CD8-positive, alpha-beta memory T cell (primary cell): ENCODE data around the gene CENPO. TPM values are rescaled to one million over a fixed set of nuclear protein-coding genes. Genes with fewer than 3 reads are reported as not detected.
A peak's percentile ranks its signal among the peaks of the same experiment; 100 is the strongest.
"Not testable (repeated sequence)": the region's sequence is repeated elsewhere in the genome, so short reads cannot be mapped to it uniquely, and the experiment has no call there.

Experiments used
- CTCF ChIA-PET: fragments of 350-600 bp; sonication (Branson Sonifier 250); formaldehyde crosslinking; loops from one replicate; lab custom pipeline; 2021; ENCODE audit warnings: antibody characterized with exemption; lab: Charles Lee
- POLR2A ChIA-PET: fragments of 350-600 bp; sonication (Branson Sonifier 250); formaldehyde crosslinking; loops from one replicate; lab custom pipeline; 2021; ENCODE audit warnings: antibody characterized with exemption; lab: Charles Lee
- DNase-seq, 5 donors: peaks; one replicate each; pipeline versions ENCODE4 v3.0.0 to v3.0.0-alpha.2; 2020 to 2022; ENCODE audit warnings: mixed read lengths in 1 of 5
- H3K27ac ChIP-seq: one replicate; pipeline ENCODE4 v1.7.0; 2013; ENCODE audit warnings: low read depth, mild to moderate bottlenecking, low read length, moderate library complexity
- H3K27me3 ChIP-seq: 2 replicates; pipeline ENCODE4 v1.7.0; 2013; ENCODE audit warnings: low read length, mild to moderate bottlenecking; ENCODE audit not compliant: insufficient read depth, poor library complexity, severe bottlenecking
- H3K36me3 ChIP-seq: 2 replicates; pipeline ENCODE4 v1.7.0; 2013; ENCODE audit warnings: mild to moderate bottlenecking, low read length, moderate library complexity; ENCODE audit not compliant: insufficient read depth
- H3K4me1 ChIP-seq: 2 replicates; pipeline ENCODE4 v1.7.0; 2013; ENCODE audit warnings: mild to moderate bottlenecking, low read length, moderate library complexity; ENCODE audit not compliant: insufficient read depth
- H3K4me3 ChIP-seq: 2 replicates; pipeline ENCODE4 v1.7.0; 2013; ENCODE audit warnings: mild to moderate bottlenecking, low read length
- H3K9me3 ChIP-seq: 2 replicates; pipeline ENCODE4 v1.7.0; 2013; ENCODE audit warnings: mild to moderate bottlenecking, low read length
- H3K27ac Mint-ChIP-seq, 8 donors: one replicate each; pipeline ENCODE4 v1.8.0; 2020 to 2021; ENCODE audit warnings: mixed read lengths in 8 of 8, mild to moderate bottlenecking in 6 of 8, inconsistent platforms in 3 of 8, moderate library complexity in 3 of 8
- H3K27me3 Mint-ChIP-seq, 2 donors: one replicate each; pipeline ENCODE4 v1.8.0; 2020 to 2021; ENCODE audit warnings: mixed read lengths in 2 of 2, mild to moderate bottlenecking in 1 of 2, moderate library complexity in 1 of 2
- H3K36me3 Mint-ChIP-seq, 3 donors: one replicate each; pipeline ENCODE4 v1.8.0; 2020 to 2021; ENCODE audit warnings: mixed read lengths in 3 of 3, inconsistent platforms in 1 of 3, mild to moderate bottlenecking in 1 of 3
- H3K4me1 Mint-ChIP-seq, 3 donors: one replicate each; pipeline ENCODE4 v1.8.0; 2020 to 2021; ENCODE audit warnings: mixed read lengths in 3 of 3, inconsistent platforms in 1 of 3, mild to moderate bottlenecking in 1 of 3
- H3K4me3 Mint-ChIP-seq, 7 donors: one replicate each; pipeline ENCODE4 v1.8.0; 2020 to 2021; ENCODE audit warnings: mixed read lengths in 7 of 7, mild to moderate bottlenecking in 6 of 7, moderate library complexity in 4 of 7, inconsistent platforms in 2 of 7
- H3K9me3 Mint-ChIP-seq, 5 donors: one replicate each; pipeline ENCODE4 v1.8.0; 2020 to 2022; ENCODE audit warnings: mixed read lengths in 5 of 5, mild to moderate bottlenecking in 3 of 5, moderate library complexity in 2 of 5, inconsistent platforms in 1 of 5
- polyA plus RNA-seq: library from polyadenylated mRNA; unstranded; fragments of 300-500 nt; fragmentation: Illumina TruSeq; gene quantifications from one replicate; pipeline ENCODE4 v1.2.3, GENCODE V29; 2021
- total RNA-seq, 2 experiments: library from RNA; stranded (reverse); gene quantifications; one replicate each; pipeline ENCODE4 v1.2.3, GENCODE V29; 2021

CENPO gene
- total and polyA plus RNA-seq, 3 experiments from 2014 or later = 4.2 to 51.7 (median 43.0) TPM

DNA sequence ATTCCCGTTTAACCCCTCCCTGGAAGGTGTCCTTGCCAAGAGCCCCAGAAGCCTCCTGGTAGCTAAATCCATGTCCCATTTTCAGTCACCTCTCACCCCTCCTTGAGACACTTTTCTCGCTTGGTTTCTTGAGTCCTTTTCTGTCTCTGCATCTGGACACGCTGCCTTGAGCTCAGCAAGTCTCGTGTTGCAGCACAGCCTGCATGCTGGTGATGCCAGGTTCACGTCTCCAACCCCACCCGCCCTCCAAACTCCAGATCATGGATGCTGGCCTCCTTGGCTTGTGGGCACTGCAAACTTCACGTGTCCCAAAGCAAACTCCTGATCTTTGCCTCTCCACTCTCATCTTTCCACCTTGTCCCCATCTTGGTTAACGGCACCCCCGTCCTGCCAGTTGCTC lies 39.3 kb downstream of the CENPO start:
- POLR2A ChIA-PET = no interaction called here
- Histone ChIP-seq H3K27ac (no peak overlapping the region), H3K4me1 (no peaks in the 10 kb centered on the region), H3K27me3 (no peaks in the 10 kb centered on the region), H3K4me3 (no peak overlapping the region), H3K9me3 (no peaks in the 10 kb centered on the region), H3K36me3 (no peaks in the 10 kb centered on the region)
- H3K4me1 Mint-ChIP-seq = peaks cover 3 to 4% (median 4%) of the 10 kb centered on the region in 3 donors
- H3K27ac Mint-ChIP-seq = peak overlapping the region in 1 of 8 donors; percentile 51
- CTCF ChIA-PET = interaction anchor here (2.0 kb wide), 1 partner anchor 422 kb away, joined by 6 read pairs; no protein-coding TSS in a partner anchor
- peaks cover 0 to 33% (median 0%) of the 10 kb centered on the region in 3 donors for H3K36me3 Mint-ChIP-seq
- no peak for DNase-seq
- no peak overlapping the region for H3K4me3 Mint-ChIP-seq
- no peaks in the 10 kb centered on the region for H3K27me3 Mint-ChIP-seq
- no peaks in the 10 kb centered on the region for H3K9me3 Mint-ChIP-seq

DNA sequence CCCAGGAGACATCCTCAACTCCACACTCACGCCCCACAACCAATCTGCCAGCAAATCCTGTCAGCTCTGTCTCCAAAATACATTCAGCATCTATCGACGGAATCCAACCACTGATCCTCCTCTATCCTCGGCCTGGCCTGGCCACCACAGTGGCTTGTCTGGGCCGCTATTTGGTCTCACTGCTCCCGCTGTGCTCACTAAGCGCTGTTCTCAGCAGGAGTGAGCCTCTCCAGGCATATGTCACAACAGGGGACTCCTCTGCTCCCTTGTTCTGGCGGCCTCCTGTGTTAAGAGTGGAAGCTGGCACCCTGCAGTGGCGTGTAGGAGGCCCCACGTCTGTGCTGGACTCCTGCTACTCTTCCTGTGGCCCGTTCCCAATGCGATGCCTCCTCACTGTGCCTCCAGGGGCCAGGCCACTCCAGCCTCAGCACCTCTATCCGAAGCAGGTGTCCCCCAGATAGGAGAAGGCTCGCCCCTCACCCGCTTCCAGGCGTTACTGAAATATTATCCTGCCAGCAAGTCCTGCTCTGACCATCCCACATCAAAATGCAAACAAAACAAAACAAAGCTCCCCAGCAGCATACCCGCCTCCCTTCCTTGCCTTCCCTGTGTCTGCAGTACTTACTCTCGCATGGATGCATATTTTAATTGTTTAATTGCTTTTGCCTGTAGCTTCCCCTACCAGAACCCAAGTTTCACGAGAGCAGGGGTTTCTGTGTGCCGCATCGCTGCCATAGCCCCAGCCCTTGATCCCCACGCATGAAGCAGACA lies 39.9 kb downstream of the CENPO start:
- no peaks in the 10 kb centered on the region for H3K27me3 Mint-ChIP-seq
- CTCF ChIA-PET = interaction anchor here (2.0 kb wide), 1 partner anchor 423 kb away, joined by 6 read pairs; no protein-coding TSS in a partner anchor
- H3K36me3 Mint-ChIP-seq = peaks cover 0 to 36% (median 0%) of the 10 kb centered on the region in 3 donors
- no peak for DNase-seq
- H3K36me3 ChIP-seq = no peaks in the 10 kb centered on the region
- H3K4me3 Mint-ChIP-seq = no peak overlapping the region
- no peak overlapping the region for H3K27ac ChIP-seq
- H3K27ac Mint-ChIP-seq = peak overlapping the region in 2 of 8 donors; percentile 48 to 87
- no peaks in the 10 kb centered on the region for H3K27me3 ChIP-seq
- no peaks in the 10 kb centered on the region for H3K9me3 Mint-ChIP-seq
- POLR2A ChIA-PET = no interaction called here
- no peaks in the 10 kb centered on the region for H3K4me1 Mint-ChIP-seq
- no peaks in the 10 kb centered on the region for H3K4me1 ChIP-seq
- no peaks in the 10 kb centered on the region for H3K9me3 ChIP-seq
- no peak overlapping the region for H3K4me3 ChIP-seq

DNA sequence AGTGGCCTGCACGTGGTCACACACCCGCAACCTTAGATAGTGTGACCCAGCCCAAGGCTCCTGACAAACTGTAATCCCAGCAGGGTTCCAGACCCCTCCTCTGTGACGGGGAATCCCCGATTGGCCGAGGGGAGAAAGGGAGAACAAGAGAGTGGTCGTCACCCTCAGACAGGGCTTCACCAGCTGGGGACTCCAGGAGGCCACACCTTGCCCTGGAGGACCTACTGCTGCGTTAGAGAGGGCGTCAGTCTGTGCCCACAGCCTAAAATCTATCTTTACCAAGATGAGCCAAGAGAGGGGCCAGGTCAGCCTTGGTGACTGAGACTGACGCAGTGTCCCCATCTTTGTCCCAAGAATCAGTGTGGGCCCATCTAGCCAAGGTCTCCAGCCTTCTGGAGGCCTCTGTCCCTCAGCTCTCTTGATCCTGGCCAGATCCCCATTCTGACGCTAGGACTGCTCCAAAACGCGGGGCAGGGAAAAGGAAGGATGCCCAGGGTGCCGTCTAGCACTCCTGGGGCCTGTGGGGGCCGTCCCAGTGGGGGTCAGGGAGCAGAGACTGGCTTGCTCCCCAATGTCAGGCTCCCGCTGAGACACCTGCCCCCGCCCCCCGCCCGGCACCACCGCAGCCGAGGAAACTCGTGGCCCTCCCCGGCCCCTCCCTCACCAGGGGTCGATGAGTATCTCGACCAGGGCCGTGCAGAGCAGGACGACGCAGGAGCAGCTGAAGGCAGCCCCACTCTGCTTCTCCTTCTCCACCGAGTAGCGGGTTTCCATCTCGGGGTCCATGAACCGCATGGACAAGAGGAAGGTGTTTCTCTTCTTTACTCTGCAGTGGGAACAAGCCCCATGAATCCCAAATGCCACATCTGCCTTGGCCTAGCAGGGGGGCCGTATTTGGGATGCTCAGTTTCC lies 40.9 kb downstream of the CENPO start:
- Histone ChIP-seq H3K4me3 (no peak overlapping the region), H3K9me3 (no peaks in the 10 kb centered on the region), H3K27ac (no peak overlapping the region), H3K27me3 (no peaks in the 10 kb centered on the region), H3K4me1 (no peaks in the 10 kb centered on the region), H3K36me3 (no peaks in the 10 kb centered on the region)
- CTCF ChIA-PET = interaction anchor here (1.5 kb wide), 1 partner anchor 8 kb away, joined by 3 read pairs; no protein-coding TSS in a partner anchor
- POLR2A ChIA-PET = no interaction called here
- Mint-ChIP-seq H3K36me3 (peaks cover 0 to 38% (median 0%) of the 10 kb centered on the region in 3 donors), H3K4me1 (no peaks in the 10 kb centered on the region), H3K4me3 (no peak overlapping the region), H3K9me3 (no peaks in the 10 kb centered on the region), H3K27me3 (no peaks in the 10 kb centered on the region), H3K27ac (no peak overlapping the region)
- DNase-seq = no peak

GRCh38 chr2:24834733-24835395 lies 41.6 kb downstream of the CENPO start:
- H3K27me3 Mint-ChIP-seq = no peaks in the 10 kb centered on the region
- peaks cover 0 to 44% (median 0%) of the 10 kb centered on the region in 3 donors for H3K36me3 Mint-ChIP-seq
- no peaks in the 10 kb centered on the region for H3K9me3 ChIP-seq
- no peak overlapping the region for H3K27ac Mint-ChIP-seq
- ChIA-PET CTCF (interaction anchor here (1.5 kb wide), 1 partner anchor 9 kb away, joined by 3 read pairs; no protein-coding TSS in a partner anchor), POLR2A (no interaction called here)
- DNase-seq = no peak
- H3K4me1 Mint-ChIP-seq = no peaks in the 10 kb centered on the region
- H3K4me3 ChIP-seq = no peak overlapping the region
- no peaks in the 10 kb centered on the region for H3K4me1 ChIP-seq
- no peaks in the 10 kb centered on the region for H3K36me3 ChIP-seq
- H3K27me3 ChIP-seq = no peaks in the 10 kb centered on the region
- no peak overlapping the region for H3K27ac ChIP-seq
- H3K4me3 Mint-ChIP-seq = no peak overlapping the region
- no peaks in the 10 kb centered on the region for H3K9me3 Mint-ChIP-seq

DNA sequence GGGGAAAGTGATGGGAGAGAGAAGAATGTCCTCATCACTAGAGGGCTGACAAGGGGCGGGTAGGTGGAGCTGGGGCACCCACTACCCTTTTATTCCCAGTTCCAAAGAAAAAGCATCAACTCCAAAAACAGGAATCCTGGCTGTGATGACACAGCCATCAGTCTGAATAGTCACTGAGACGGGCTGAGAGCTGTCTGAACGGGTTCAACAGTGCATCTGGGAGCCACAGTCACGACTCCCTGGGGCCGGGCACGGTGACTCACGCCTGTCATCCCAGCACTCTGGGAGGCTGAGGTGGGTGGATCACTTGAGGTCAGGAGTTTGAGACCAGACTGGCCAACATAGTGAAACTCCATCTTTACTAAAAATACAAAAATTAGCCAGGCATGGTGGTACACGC lies 42.2 kb downstream of the CENPO start:
- H3K4me3 ChIP-seq, H3K27me3 ChIP-seq, H3K9me3 Mint-ChIP-seq, H3K4me3 Mint-ChIP-seq, DNase-seq, POLR2A ChIA-PET, H3K36me3 ChIP-seq, H3K4me1 Mint-ChIP-seq, H3K27ac ChIP-seq, H3K27ac Mint-ChIP-seq, H3K4me1 ChIP-seq, H3K9me3 ChIP-seq, H3K27me3 Mint-ChIP-seq: not testable (repeated sequence)
- CTCF ChIA-PET = interaction anchor here (1.5 kb wide), 1 partner anchor 9 kb away, joined by 3 read pairs; no protein-coding TSS in a partner anchor
- peaks cover 0 to 45% (median 0%) of the 10 kb centered on the region in 3 donors for H3K36me3 Mint-ChIP-seq

GRCh38 chr2:24836206-24836605 lies 43.0 kb downstream of the CENPO start:
- H3K27ac Mint-ChIP-seq = peak overlapping the region in 1 of 8 donors; percentile 57
- Histone ChIP-seq H3K36me3 (no peaks in the 10 kb centered on the region), H3K27me3 (no peaks in the 10 kb centered on the region), H3K27ac (no peak overlapping the region), H3K4me3 (no peak overlapping the region), H3K4me1 (no peaks in the 10 kb centered on the region), H3K9me3 (no peaks in the 10 kb centered on the region)
- no peak overlapping the region for H3K4me3 Mint-ChIP-seq
- POLR2A ChIA-PET = no interaction called here
- peaks cover 0 to 52% (median 0%) of the 10 kb centered on the region in 3 donors for H3K36me3 Mint-ChIP-seq
- CTCF ChIA-PET = interaction anchor here (1.2 kb wide), 1 partner anchor 8 kb away, joined by 3 read pairs; no protein-coding TSS in a partner anchor
- no peaks in the 10 kb centered on the region for H3K9me3 Mint-ChIP-seq
- no peak for DNase-seq
- H3K4me1 Mint-ChIP-seq = no peaks in the 10 kb centered on the region
- H3K27me3 Mint-ChIP-seq = no peaks in the 10 kb centered on the region

GRCh38 chr2:24836706-24837105 lies 43.5 kb downstream of the CENPO start:
- ChIA-PET POLR2A (interaction anchor here (0.6 kb wide), 1 partner anchor 302 kb away, joined by 3 read pairs; no protein-coding TSS in a partner anchor), CTCF (interaction anchor here (1.2 kb wide), 1 partner anchor 9 kb away, joined by 3 read pairs; no protein-coding TSS in a partner anchor)
- Mint-ChIP-seq H3K27me3 (no peaks in the 10 kb centered on the region), H3K27ac (peak overlapping the region in 1 of 8 donors; percentile 43), H3K36me3 (peaks cover 0 to 52% (median 0%) of the 10 kb centered on the region in 3 donors), H3K9me3 (no peaks in the 10 kb centered on the region), H3K4me1 (no peaks in the 10 kb centered on the region), H3K4me3 (no peak overlapping the region)
- Histone ChIP-seq H3K27me3 (no peaks in the 10 kb centered on the region), H3K27ac (no peak overlapping the region), H3K4me1 (no peaks in the 10 kb centered on the region), H3K36me3 (no peaks in the 10 kb centered on the region), H3K9me3 (no peaks in the 10 kb centered on the region), H3K4me3 (no peak overlapping the region)
- no peak for DNase-seq
